H7 (cell line): Measurements from ENCODE around the gene TPCN2. TPM values are rescaled to one million over a fixed set of nuclear protein-coding genes. Genes with fewer than 3 reads are reported as not detected.
"Not testable (repeated sequence)": the region's sequence is repeated elsewhere in the genome, so short reads cannot be mapped to it uniquely, and the experiment has no call there.

ENCODE experiments used
- DNase-seq: peaks from one replicate; pipeline ENCODE4 v3.0.0; 2012
- H3K27me3 ChIP-seq: 2 replicates; pipeline ENCODE4 v1.6.0; 2011; ENCODE audit warnings: mild to moderate bottlenecking, low read length; ENCODE audit not compliant: control insufficient read depth, insufficient read depth
- H3K36me3 ChIP-seq: replicated peaks from 2 replicates; pipeline ENCODE4 v1.5.1; 2011; ENCODE audit warnings: low read length; ENCODE audit not compliant: control insufficient read depth, insufficient read depth
- H3K4me3 ChIP-seq: 2 replicates; pipeline ENCODE4 v1.5.1; 2011; ENCODE audit warnings: low read depth, mild to moderate bottlenecking, control low read depth, low read length, moderate library complexity; ENCODE audit not compliant: insufficient read depth
- total RNA-seq: library from RNA; depleted of rRNA; stranded (reverse); fragments of >200 nt; shearing (Covaris generic); gene quantifications from 2 replicates; pipeline ENCODE4 v1.2.3, GENCODE V29; 2014

TPCN2 gene
- total RNA-seq, 1 experiment from 2014 or later = 13.2 TPM

DNA sequence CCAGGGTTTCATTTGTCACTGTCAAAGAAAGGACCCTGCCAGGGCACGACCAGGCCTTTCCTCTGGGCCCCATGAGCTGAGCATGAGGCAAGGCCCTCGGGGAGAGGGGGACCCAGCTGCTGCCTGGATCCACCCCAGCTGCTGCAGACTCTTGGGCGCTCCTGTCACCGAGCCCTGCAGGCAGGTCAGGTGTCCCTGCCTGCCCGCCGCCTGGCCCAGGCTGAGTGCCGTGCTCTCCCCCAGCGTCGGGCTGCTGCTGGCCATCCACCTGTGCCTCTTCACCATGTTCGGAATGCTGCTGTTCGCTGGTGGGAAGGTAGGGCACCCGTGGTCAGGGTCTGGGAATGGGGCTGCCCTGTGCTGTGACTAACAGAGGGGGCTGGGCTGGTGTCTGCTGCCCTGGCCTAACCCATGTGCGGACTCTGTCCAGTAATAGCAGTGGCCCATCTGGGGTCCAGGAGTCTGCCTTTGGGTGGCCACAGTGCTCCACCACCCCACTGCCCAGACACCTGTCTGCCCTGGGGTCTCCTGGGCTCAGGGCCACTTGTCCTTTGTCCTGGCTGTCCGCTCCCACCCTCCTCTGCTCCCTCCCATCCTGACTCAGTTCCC lies 15.0 kb downstream of the TPCN2 start:
- DNase-seq = no peak
- Histone ChIP-seq H3K4me3 (no peak overlapping the region), H3K36me3 (no peaks in the 10 kb centered on the region; the same call in none of the 2 replicates), H3K27me3 (no peaks in the 10 kb centered on the region)

DNA sequence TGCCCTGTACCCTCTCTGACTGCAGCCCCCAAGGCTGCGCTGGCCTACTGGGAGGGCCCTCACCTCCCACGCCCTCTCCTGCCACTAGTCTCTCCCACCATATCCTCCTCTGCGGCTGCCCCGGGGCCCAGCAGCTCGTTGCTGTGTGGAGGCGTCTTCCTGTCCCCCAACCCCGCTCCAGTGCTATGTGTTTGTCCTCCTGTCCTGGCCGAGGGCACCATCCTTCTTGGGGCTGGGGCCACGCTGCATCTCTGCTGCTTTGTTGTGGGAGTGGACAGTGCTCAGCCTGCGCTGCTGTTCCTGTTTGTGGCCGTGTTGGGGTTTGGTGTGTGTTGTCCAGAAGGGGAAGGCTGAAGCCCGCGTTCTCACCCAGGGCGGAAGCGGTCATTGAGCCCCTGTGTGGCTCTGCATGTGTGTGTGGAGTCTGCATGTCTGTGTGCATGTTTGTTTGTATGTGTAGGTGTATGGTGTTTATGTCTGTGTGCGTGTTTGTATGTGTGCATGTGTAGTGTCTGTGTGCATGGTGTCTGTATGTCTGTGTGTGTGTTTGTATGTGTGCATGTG lies 15.7 kb downstream of the TPCN2 start:
- no peaks in the 10 kb centered on the region; the same call in none of the 2 replicates for H3K36me3 ChIP-seq
- H3K4me3 ChIP-seq = no peak overlapping the region
- no peaks in the 10 kb centered on the region for H3K27me3 ChIP-seq
- no peak for DNase-seq

DNA sequence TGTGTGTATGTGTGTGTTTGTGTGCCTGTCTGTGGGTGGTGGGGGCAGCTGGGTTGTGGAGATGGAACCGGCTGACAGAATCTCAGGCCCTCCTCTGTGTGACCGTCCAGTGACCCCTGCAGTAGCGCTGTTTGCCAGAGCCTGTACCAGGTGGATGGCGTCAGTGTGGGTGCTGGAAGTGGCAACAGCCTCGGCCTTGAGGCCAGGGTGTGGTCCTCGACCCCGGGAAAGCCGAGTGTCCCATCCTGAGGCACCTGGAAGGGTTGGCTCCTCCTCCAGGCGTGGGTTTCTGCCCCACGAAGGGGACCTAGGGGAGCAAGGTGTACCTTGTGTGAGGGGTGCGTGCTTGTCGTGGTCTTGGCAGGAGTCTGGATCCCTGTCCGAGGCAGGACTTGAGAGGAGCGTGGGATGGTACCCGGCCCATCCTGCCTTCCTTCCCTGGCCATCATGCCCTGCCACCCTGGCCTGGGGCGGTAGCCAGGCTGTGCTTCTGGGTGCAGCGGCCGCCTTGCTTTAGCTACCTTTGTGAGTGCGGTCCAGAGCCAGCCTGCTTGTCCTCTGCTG lies 16.5 kb downstream of the TPCN2 start:
- Histone ChIP-seq H3K27me3 (no peaks in the 10 kb centered on the region), H3K4me3 (no peak overlapping the region), H3K36me3 (peaks cover under 1% of the 10 kb centered on the region)
- DNase-seq = no peak

DNA sequence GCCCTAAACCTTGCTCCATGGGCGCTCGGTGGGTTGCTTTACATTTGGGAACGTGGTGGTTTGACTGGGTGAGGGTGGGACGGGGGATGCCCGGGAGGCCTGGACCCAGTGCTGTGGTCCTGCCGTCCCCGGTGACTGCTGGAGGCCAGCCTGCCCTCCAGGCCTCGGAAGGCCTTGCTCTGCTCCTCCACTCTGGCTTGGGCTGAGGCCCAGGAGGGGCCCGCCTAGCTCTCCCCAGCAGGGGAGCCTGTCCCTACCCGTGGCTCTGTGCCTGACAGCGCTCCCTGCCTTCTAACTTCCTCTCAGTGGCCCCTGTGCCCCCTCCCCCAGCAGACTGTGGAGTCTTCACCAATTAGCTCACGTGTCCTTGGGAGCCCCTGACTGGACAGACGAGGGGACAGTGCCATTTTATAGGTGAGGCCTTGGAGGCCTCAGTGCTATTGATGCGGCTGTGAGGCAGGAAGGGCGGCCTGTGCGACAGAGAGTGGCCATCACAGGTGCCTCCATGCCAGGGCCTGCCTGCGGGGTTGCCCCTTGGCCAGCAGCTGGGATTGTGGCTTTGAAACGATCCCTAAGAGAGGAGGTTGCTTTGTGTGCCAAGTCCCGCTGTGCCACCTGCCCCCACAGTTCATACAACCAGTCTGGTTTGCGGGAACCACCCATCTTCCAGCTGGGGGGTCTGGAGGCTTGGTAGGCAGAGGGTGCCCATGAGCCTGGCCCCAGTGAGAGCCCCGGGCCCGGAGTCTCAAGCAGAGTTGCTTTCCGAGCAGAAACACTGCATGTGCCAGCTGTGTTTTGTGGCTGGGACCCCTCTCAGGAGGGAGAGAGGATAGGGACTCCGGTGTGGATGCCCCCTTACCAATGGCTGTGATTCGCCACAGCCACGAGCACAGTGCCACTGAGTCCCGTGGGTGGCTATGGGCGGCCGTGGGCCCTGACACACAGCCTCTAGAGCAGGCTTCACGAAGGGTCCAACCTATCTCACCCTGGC lies 17.7 kb downstream of the TPCN2 start:
- peak; percentile 79 for DNase-seq
- Histone ChIP-seq H3K27me3 (no peaks in the 10 kb centered on the region), H3K36me3 (peaks cover 5% of the 10 kb centered on the region), H3K4me3 (no peak overlapping the region)

DNA sequence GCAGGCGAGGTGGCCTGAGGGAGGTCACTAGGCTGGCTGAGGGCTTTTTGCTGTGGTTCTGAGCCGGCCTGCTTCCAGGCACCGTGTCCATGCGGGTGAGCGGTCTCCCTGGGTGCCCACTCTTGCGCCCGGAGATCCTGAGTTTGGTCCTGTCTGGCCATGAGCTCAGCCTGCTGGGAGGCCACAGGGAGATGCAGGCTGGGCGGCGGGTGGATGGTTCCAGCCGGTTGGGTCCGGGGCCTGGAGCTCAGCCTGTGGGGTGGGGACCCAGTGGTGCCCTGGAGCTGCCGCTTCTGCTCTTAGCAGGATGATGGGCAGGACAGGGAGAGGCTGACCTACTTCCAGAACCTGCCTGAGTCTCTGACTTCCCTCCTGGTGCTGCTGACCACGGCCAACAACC lies 18.5 kb downstream of the TPCN2 start:
- H3K27me3 ChIP-seq = no peaks in the 10 kb centered on the region
- peaks cover 6% of the 10 kb centered on the region for H3K36me3 ChIP-seq
- no peak overlapping the region for H3K4me3 ChIP-seq
- no peak for DNase-seq

DNA sequence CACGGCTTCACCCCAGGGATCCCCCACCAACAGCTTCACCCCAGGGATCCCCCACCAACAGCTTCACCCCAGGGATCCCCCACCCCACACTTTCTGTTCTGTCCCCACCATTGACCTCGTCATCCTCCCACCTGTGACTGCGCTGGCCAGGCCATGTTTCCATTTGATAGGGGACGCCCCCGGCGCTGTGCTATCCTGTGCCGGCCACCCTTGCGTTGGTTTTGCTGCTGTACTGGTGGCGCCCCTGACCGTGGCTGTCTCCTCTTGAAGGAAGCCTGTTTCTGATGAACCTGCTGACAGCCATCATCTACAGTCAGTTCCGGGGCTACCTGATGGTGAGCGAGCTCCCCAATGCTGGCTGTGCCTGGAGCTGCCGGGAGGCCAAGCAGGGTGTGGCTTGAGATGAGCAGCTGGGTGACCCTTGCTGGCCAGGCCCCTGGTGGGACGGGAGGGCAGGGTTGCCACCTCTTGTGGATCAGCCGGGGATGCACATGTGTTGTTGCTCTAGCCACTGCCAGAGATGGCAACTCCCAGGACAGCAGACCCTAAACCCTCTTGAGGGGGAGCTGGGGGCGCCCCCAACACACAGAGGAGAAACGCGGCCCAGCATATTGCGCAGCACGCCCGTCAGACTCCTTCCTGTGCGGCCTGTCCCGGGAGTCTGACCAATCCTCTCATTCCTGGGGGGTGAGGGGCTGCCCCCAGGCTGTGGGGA lies 22.5 kb downstream of the TPCN2 start:
- no peak for DNase-seq
- H3K4me3 ChIP-seq = no peak overlapping the region

DNA sequence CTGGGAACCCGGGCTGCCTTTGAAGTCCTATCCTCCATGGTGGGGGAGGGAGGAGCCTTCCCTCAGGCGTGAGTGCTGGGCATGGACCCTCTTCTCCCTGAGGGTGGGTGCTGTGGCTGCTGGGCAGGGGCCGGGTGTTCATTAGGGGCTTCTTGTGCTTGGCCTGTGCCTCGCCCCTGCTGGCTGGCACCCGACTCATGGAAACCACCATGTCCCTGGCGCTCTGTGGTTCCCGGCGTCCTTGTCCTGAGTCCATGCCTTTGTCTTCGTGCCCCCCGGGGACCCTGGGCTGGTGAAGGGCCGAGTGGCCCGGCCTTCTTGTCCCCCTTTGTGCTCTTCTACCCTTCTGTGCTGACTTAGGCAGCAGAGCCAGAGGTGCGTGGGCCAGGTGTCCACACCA lies 23.2 kb downstream of the TPCN2 start:
- DNase-seq = no peak
- no peak overlapping the region for H3K4me3 ChIP-seq
- H3K27me3 ChIP-seq = no peaks in the 10 kb centered on the region
- H3K36me3 ChIP-seq = peaks cover 16% of the 10 kb centered on the region

More for the DNA sequence above, 22.5 kb downstream of the TPCN2 start:
- H3K36me3 ChIP-seq = peaks cover 16% of the 10 kb centered on the region
- H3K27me3 ChIP-seq = no peaks in the 10 kb centered on the region

DNA sequence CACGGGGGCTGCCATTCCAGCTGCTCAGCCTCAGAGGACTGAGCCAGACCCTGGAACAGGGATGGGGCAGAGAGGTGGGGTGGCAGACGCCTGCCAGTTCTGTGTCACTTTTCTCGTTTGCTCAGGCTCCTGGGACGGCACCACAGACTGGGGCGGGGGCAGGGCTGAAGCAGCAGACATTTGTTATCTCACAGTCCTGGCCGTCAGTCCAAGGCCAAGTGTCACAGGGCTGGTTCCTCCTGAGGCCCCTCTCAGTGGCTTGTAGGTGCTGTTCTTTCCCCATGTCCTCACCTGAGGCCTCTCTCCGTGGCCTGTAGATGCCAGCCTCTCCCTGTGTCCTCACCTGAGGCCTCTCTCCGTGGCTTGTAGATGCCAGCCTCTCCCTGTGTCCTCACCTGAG lies 24.7 kb downstream of the TPCN2 start:
- Histone ChIP-seq H3K36me3 (peaks cover 18% of the 10 kb centered on the region), H3K27me3 (no peaks in the 10 kb centered on the region), H3K4me3 (no peak overlapping the region)
- no peak for DNase-seq

DNA sequence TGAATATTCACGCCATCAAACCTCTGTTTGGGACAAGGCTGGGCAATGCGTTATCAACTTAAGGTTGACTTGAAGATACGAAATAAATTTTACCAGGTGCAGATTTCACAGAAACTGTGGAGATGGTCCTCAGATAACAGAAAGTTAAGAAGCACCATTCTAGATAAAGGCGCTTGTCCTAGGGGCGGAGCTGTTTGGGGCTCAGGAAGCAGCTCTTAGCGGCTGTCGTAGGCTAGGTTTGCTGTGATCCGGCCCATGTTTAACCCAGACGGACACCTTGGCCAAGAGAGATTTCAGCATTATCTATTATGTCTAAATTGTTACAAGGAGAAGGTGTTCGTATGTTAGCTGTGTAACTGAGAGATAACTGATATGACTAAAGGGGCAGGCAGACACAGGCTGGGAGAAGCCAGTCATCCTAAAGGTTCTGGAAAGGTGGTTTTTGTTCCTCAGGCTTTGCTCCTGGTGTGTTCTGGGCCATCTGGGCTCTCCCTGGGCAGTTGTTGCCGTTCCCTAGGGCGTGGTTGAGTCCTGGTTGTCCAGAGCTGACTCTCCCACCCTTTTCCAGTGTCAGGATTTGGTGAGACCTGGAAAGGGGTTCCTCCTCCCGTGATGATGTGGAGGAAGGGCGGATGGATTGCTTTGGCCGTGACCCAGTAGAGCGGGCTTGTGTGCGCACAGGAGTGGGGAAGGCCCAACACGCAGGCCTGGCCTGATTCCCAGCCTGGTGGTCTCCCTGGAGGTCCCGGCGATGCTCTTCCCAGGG lies 25.8 kb downstream of the TPCN2 start:
- peaks cover 23% of the 10 kb centered on the region for H3K36me3 ChIP-seq
- no peak overlapping the region for H3K4me3 ChIP-seq
- DNase-seq = no peak
- H3K27me3 ChIP-seq = no peaks in the 10 kb centered on the region

DNA sequence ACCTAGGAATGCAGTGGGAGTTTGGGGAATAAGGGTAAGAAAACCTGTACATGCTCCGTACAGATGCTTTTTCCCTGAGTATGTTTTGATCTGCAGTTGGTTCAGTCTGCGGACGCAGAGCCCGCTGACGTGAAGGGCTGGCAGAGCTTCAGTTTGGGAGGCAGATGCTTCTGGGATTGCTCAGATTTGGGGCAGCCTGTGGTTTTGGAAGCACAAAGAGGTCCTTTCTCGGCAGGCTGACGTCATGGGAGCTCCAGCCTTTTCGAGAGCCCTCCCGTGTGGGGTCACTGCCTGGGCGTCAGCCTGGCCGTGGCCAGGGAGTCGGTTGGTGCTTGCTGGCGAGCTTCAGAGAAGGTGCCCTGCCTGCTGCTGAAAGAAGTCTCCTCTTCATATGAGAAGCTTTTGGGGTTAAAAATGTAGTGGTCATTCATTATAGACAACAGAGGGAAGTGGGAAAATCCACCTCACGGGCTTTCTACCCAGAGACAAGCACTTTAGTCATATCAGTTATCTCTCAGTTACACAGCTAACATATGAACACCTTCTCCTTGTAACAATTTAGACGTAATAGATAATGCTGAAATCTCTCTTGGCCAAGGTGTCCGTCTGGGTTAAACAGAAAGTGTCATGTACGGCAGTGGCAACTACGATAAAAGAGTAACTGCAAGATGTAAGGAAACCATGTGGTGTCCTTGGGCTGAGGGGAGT lies 26.8 kb downstream of the TPCN2 start:
- peaks cover 20% of the 10 kb centered on the region for H3K36me3 ChIP-seq
- DNase-seq = no peak
- no peak overlapping the region for H3K4me3 ChIP-seq
- no peaks in the 10 kb centered on the region for H3K27me3 ChIP-seq

DNA sequence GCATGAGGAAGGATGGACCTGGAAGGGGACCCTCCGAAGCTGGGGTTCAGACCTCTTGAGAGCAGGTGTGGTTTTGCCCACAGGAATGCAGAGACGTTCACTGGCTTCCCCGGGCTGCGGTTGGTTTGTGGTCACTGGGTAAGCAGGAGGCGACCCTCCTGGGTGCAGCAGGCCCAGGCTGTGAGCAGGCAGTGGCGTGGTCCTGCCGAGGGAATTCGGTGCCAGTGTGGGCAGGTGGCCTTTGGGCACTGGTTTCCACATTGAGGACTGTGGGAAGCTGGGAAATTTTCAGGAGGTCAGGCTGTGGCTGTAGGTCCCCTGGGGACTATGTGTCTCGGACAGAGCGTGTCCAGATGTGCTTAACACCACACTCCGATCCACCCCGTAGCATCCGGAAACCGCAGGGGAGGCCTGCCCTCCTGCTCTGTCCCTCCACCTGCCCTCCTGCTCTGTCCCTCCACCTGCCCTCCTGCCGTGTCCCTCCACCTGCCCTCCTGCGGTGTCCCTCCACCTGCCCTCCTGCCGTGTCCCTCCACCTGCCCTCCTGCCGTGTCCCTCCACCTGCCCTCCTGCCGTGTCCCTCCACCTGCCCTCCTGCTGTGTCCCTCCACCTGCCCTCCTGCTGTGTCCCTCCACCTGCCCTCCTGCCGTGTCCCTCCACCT lies 27.5 kb downstream of the TPCN2 start:
- Histone ChIP-seq H3K27me3 (no peaks in the 10 kb centered on the region), H3K4me3 (no peak overlapping the region), H3K36me3 (peaks cover 20% of the 10 kb centered on the region)
- DNase-seq = no peak

DNA sequence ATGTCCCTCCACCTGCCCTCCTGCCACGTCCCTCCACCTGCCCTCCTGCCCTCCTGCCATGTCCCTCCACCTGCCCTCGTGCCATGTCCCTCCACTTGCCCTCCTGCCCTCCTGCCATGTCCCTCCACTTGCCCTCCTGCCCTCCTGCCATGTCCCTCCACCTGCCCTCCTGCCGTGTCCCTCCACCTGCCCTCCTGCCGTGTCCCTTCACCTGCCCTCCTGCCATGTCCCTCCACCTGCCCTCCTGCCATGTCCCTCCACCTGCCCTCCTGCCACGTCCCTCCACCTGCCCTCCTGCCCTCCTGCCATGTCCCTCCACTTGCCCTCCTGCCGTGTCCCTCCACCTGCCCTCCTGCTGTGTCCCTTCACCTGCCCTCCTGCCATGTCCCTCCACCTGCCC lies 28.2 kb downstream of the TPCN2 start:
- not testable (repeated sequence) for DNase-seq, H3K27me3 ChIP-seq, H3K4me3 ChIP-seq
- peaks cover 19% of the 10 kb centered on the region for H3K36me3 ChIP-seq

DNA sequence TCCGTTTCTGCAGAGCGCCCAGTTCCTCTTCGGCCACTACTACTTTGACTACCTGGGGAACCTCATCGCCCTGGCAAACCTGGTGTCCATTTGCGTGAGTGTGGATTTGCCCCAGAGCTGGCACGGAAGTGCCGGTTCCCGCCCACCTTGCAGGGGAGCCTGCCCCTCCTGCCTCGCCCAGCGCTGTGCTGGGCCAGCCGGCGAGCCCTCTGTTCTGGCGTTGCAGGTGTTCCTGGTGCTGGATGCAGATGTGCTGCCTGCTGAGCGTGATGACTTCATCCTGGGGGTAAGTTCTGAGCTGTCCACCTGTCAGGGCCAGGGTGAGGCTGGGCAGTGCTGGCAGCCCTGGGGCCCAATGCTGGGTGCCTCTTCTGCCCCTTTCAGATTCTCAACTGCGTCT lies 29.8 kb downstream of the TPCN2 start:
- DNase-seq = no peak
- Histone ChIP-seq H3K27me3 (no peaks in the 10 kb centered on the region), H3K36me3 (peaks cover 11% of the 10 kb centered on the region), H3K4me3 (no peak overlapping the region)
